ENCODE results near the gene BCLAF1. TPM values are rescaled to one million over a fixed set of nuclear protein-coding genes. Genes with fewer than 3 reads are reported as not detected.
"Not testable (repeated sequence)": the region's sequence is repeated elsewhere in the genome, so short reads cannot be mapped to it uniquely, and the experiment has no call there.

BCLAF1 gene
- polyA plus RNA-seq, 3 donors, result 32.5 to 75.8 (median 47.0) TPM

DNA sequence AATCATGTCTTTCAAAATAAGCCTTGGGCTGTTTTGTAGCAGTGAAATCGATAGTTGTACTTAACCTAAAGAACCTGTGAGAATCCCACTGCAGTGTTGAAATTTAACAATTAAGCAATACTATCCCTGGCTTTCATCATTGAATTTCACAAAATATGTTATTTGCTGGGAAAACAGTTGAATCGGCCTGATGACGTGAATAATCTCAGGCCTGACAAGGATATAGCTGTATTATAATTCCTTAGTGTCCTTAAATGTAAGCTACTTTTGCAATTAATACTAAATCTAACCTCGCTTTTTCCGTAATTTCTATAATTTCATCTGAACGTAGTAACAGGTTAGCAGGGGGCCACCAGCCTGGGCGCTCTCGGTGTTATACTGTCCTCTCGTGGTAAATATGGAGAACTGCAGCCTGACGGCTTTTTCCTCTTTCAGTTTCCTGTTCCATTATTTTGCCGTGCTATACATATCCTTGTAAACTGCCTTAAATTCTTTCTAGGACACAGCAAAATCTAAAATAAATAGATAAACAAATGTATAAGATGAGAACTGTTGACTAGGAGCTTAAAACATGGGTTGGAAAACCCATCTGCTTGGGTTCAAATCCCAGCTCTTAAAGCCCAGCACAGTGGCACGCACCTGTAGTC, 63.5 kb downstream of the BCLAF1 start:
- H3K27me3 ChIP-seq (ENCODE audit: control insufficient read depth in 2 of 2, insufficient read depth in 2 of 2, low read length in 2 of 2), result no peaks in the 10 kb centered on the region
- H3K4me3 ChIP-seq (replicated peaks in 1 of 3; ENCODE audit: low read depth in 2 of 3, low read length in 3 of 3), result peak overlapping the region in 2 of 3 experiments; percentile 37 to 66
- H2AFZ ChIP-seq (ENCODE audit: insufficient read depth, low read depth, low read length, poor library complexity, severe bottlenecking), result peak overlapping the region; percentile 57
- no peaks in the 10 kb centered on the region for H3K79me2 ChIP-seq (ENCODE audit: insufficient read depth, low read length)
- H3K36me3 ChIP-seq (replicated peaks in 1 of 2; ENCODE audit: control insufficient read depth in 1 of 2, insufficient read depth in 2 of 2, low read length in 2 of 2), result no peaks in the 10 kb centered on the region
- Mint-ChIP-seq H3K4me1 (peaks cover 56% of the 10 kb centered on the region), H3K27me3 (ENCODE audit: low read depth in 3 of 3) (no peaks in the 10 kb centered on the region), H3K4me3 (peak overlapping the region; percentile 43 to 55), H3K27ac (peak overlapping the region in 4 of 7 donors; percentile 10 to 61 (median 40)), H3K36me3 (peaks cover 0 to 7% of the 10 kb centered on the region in 2 donors), H3K9me3 (no peaks in the 10 kb centered on the region)
- no CpG with 5 or more reads among the region's 12 CpGs for WGBS (ENCODE audit: insufficient coverage)
- H3K9ac ChIP-seq (ENCODE audit: insufficient read depth, low read length, poor library complexity, severe bottlenecking), result no peak overlapping the region
- H3K4me1 ChIP-seq (ENCODE audit: control insufficient read depth in 1 of 2, insufficient read depth in 2 of 2, low read length in 2 of 2), result peaks cover 42 to 46% of the 10 kb centered on the region in 2 donors
- DNase-seq, result peak; percentile 43 to 73 (median 60)
- H3K9me3 ChIP-seq (replicated peaks in 1 of 2; ENCODE audit: control insufficient read depth in 1 of 2, insufficient read depth in 1 of 2, low read length in 2 of 2), result no peaks in the 10 kb centered on the region
- H3K4me2 ChIP-seq (replicated peaks; ENCODE audit: extremely low read depth, low read length, poor library complexity, severe bottlenecking), result peak overlapping the region; percentile 66
- intact Hi-C loops (cut with micrococcal nuclease), result loop anchor here (5.0 to 10.0 kb wide), 4 partner anchors 549 to 721 kb away; no protein-coding TSS in a partner anchor
- H3K27ac ChIP-seq (ENCODE audit: low read depth in 1 of 2, low read length in 2 of 2), result no peak overlapping the region
- TF ChIP-seq, protein P1, sequence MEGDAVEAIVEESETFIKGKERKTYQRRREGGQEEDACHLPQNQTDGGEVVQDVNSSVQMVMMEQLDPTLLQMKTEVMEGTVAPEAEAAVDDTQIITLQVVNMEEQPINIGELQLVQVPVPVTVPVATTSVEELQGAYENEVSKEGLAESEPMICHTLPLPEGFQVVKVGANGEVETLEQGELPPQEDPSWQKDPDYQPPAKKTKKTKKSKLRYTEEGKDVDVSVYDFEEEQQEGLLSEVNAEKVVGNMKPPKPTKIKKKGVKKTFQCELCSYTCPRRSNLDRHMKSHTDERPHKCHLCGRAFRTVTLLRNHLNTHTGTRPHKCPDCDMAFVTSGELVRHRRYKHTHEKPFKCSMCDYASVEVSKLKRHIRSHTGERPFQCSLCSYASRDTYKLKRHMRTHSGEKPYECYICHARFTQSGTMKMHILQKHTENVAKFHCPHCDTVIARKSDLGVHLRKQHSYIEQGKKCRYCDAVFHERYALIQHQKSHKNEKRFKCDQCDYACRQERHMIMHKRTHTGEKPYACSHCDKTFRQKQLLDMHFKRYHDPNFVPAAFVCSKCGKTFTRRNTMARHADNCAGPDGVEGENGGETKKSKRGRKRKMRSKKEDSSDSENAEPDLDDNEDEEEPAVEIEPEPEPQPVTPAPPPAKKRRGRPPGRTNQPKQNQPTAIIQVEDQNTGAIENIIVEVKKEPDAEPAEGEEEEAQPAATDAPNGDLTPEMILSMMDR (IDR thresholded peaks at IDR 0.05), result peak; percentile 100
- H4K20me1 ChIP-seq (ENCODE audit: insufficient read depth, low read length), result no peaks in the 10 kb centered on the region

DNA sequence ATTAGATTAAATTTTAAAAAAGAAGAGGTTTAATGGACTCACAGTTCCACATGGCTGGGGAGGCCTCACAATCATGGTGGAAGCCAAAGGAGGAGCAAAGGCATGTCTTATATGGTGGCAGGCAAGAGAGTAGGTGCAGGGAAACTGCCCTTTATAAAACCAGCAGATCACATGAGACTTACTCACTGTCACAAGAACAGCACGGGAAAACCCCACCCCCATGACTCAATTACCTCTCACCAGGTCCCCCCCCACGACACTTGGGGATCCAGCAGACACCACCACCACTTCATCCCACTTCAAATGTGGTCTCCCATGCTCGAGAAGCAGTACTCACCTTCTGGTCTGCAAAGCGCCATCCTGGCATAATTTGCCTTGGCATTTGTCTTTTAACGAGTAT, 64.2 kb downstream of the BCLAF1 start:
- Histone ChIP-seq H3K9ac (ENCODE audit: insufficient read depth, low read length, poor library complexity, severe bottlenecking) (no peak overlapping the region), H3K4me3 (replicated peaks in 1 of 3; ENCODE audit: low read depth in 2 of 3, low read length in 3 of 3) (no peak overlapping the region), H3K36me3 (replicated peaks in 1 of 2; ENCODE audit: control insufficient read depth in 1 of 2, insufficient read depth in 2 of 2, low read length in 2 of 2) (no peaks in the 10 kb centered on the region), H3K27me3 (ENCODE audit: control insufficient read depth in 2 of 2, insufficient read depth in 2 of 2, low read length in 2 of 2) (no peaks in the 10 kb centered on the region), H3K4me2 (replicated peaks; ENCODE audit: extremely low read depth, low read length, poor library complexity, severe bottlenecking) (no peak overlapping the region), H4K20me1 (ENCODE audit: insufficient read depth, low read length) (no peaks in the 10 kb centered on the region), H2AFZ (ENCODE audit: insufficient read depth, low read depth, low read length, poor library complexity, severe bottlenecking) (peak overlapping the region; percentile 57), H3K79me2 (ENCODE audit: insufficient read depth, low read length) (no peaks in the 10 kb centered on the region), H3K9me3 (replicated peaks in 1 of 2; ENCODE audit: control insufficient read depth in 1 of 2, insufficient read depth in 1 of 2, low read length in 2 of 2) (no peaks in the 10 kb centered on the region), H3K27ac (ENCODE audit: low read depth in 1 of 2, low read length in 2 of 2) (no peak overlapping the region), H3K4me1 (ENCODE audit: control insufficient read depth in 1 of 2, insufficient read depth in 2 of 2, low read length in 2 of 2) (peaks cover 40 to 46% of the 10 kb centered on the region in 2 donors)
- Mint-ChIP-seq H3K36me3 (peaks cover 0 to 2% of the 10 kb centered on the region in 2 donors), H3K27ac (peak overlapping the region in 2 of 7 donors; percentile 46 to 60), H3K4me1 (peaks cover 51% of the 10 kb centered on the region), H3K9me3 (peaks cover 0 to under 1% (median 0%) of the 10 kb centered on the region in 7 donors), H3K4me3 (no peak overlapping the region), H3K27me3 (ENCODE audit: low read depth in 3 of 3) (no peaks in the 10 kb centered on the region)
- intact Hi-C loops (cut with micrococcal nuclease), result loop anchor here (5.0 to 10.0 kb wide), 4 partner anchors 548 to 721 kb away; no protein-coding TSS in a partner anchor
- TF ChIP-seq, protein P1 (IDR thresholded peaks at IDR 0.05), result no peak
- peak; percentile 31 to 77 (median 34) for DNase-seq
- 36% methylated on average over 2 of the region's 5 CpGs for WGBS (ENCODE audit: insufficient coverage)

DNA sequence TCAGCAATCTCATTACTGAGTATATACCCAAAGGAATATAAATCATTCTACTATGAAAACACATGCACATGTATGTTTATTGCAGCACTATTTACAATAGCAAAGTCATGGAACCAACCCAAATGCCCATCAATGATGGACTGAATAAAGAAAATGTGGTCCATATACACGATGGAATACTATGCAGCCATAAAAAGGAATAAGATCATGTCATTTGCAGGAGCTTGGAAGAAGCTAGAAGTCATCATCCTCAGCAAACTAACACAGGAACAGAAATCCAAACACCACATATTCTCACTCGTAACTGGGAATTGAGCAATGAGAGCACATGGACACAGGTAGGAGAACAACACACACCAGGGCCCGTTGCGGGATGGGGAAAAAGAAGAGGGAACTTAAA, 64.7 kb downstream of the BCLAF1 start:
- H3K79me2 ChIP-seq (ENCODE audit: insufficient read depth, low read length); H3K9me3 Mint-ChIP-seq; H3K27me3 ChIP-seq (ENCODE audit: control insufficient read depth in 2 of 2, insufficient read depth in 2 of 2, low read length in 2 of 2); DNase-seq; H3K9me3 ChIP-seq (replicated peaks in 1 of 2; ENCODE audit: control insufficient read depth in 1 of 2, insufficient read depth in 1 of 2, low read length in 2 of 2); H3K4me3 ChIP-seq (replicated peaks in 1 of 3; ENCODE audit: low read depth in 2 of 3, low read length in 3 of 3); H4K20me1 ChIP-seq (ENCODE audit: insufficient read depth, low read length); H3K4me3 Mint-ChIP-seq; H3K4me2 ChIP-seq (replicated peaks; ENCODE audit: extremely low read depth, low read length, poor library complexity, severe bottlenecking); H3K27ac ChIP-seq (ENCODE audit: low read depth in 1 of 2, low read length in 2 of 2); H3K27me3 Mint-ChIP-seq (ENCODE audit: low read depth in 3 of 3); H3K9ac ChIP-seq (ENCODE audit: insufficient read depth, low read length, poor library complexity, severe bottlenecking); H3K27ac Mint-ChIP-seq; H3K36me3 ChIP-seq (replicated peaks in 1 of 2; ENCODE audit: control insufficient read depth in 1 of 2, insufficient read depth in 2 of 2, low read length in 2 of 2); H2AFZ ChIP-seq (ENCODE audit: insufficient read depth, low read depth, low read length, poor library complexity, severe bottlenecking); H3K36me3 Mint-ChIP-seq: not testable (repeated sequence)
- no CpG with 5 or more reads among the region's 4 CpGs for WGBS (ENCODE audit: insufficient coverage)
- intact Hi-C loops (cut with micrococcal nuclease), result loop anchor here (5.0 to 10.0 kb wide), 4 partner anchors 548 to 720 kb away; no protein-coding TSS in a partner anchor
- peaks cover 47% of the 10 kb centered on the region for H3K4me1 Mint-ChIP-seq
- peaks cover 36 to 45% of the 10 kb centered on the region in 2 donors for H3K4me1 ChIP-seq (ENCODE audit: control insufficient read depth in 1 of 2, insufficient read depth in 2 of 2, low read length in 2 of 2)
